GM19099 (cell line): Measurements from ENCODE around the gene RAB4B.

Experiments
- POLR2A ChIP-seq: IDR thresholded peaks from 3 replicates; pipeline ENCODE4 v1.6.1; 2011; ENCODE audit warnings: low read depth; ENCODE audit not compliant: insufficient read length; ENCODE audit errors: extremely low read depth

RAB4B gene

DNA sequence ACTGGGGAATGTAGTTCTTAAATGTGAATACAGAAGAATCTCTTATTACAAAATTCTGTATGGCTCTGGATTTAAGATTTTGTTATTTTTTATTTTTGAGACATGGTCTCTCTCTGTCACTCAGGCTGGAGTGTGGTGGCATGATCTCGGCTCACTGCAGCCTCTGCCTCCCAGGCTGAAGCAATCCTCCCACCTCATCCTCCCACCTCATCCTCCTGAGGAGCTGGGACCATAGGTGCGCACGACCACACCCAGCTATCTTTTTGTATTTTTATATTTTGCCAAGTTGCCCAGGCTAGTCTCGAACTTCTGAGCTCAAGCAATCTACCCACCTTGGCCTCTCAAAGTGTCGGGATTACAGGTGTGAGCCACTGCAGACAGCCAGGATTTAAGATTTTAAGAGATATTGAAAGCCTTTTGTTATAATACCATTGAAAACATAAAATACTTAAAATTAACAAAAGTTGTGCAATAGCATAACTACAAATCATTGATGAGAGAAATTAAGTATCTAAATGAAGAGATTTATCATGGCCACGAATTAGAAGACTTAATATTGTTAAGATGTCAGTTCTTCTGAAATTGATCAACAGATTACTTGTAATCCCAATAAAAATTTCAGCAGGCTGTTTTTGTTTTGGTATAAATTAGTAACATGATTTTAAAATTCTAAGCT lies 58.8 kb downstream of the RAB4B start:
- no peak for TF ChIP-seq POLR2A
